ENCODE measurements around the gene WNT11.

DNA sequence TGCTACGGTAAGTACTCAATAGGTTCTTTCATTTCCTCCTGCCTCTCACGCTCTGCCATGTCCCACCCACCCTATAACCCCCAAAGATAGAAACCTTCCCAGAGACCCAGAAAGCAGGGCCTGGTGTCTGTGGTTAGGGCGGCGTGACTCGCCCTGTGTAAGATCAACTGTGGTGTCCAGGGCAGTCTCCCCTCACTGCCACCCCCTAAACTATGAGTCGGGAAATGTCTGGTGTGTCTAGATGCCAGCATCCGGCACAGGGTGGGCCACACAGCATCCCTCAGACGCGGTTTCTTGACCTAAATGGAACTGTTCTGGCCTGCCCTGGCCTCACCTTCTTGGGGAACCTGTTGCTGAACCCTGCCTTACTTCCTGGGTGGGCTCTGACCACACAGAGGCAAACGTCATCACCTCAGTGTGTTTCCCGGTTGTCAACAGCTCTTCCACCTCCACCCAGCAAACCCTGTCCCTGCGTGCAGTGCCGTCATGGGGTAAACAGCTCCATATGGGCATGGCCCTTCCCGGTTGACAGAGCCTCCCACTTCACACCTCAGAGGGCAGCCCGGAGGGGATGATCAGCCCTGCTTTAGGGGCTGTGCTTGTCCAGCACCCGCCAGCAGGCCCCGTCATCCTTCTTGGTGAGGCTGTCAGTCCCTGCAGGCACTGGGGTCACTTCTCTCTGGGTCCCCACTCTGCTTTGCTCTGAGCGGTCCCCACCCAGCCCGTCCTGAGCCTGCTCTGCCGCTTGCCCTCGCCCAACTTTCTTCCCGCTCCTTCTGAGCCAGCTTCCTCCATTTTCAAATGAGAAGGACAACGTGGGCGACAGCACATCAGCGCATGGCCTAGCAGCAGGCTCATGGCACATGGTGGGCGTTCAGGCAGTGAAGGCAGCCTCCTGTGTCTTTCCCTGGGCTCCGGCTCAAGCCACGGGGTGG lies 6.0 kb downstream of the WNT11 start:
- TF ChIP-seq CTCF (IDR thresholded peaks at IDR 0.05) (no peak), POLR2A (IDR thresholded peaks at IDR 0.05) (no peak)
